Transverse colon (tissue), 4 donors: ENCODE measurements around the gene KCNK18. TPM values are rescaled to one million over a fixed set of nuclear protein-coding genes. Genes with fewer than 3 reads are reported as not detected.
"Not testable (repeated sequence)": the region's sequence is repeated elsewhere in the genome, so short reads cannot be mapped to it uniquely, and the experiment has no call there.

Source experiments
- DNase-seq: peaks from one replicate; pipeline ENCODE4 v3.0.0-alpha.2; 2019
- H3K27ac ChIP-seq, 4 donors: fragments of 200-600 bp; sonication (generic); 2 replicates each; pipeline ENCODE4 v1.5.1; 2016 to 2018; ENCODE audit warnings: inconsistent platforms in 4 of 4
- H3K27me3 ChIP-seq: fragments of 200-600 bp; sonication (generic); 2 replicates; pipeline ENCODE4 v1.5.1; 2017; ENCODE audit warnings: inconsistent platforms
- H3K36me3 ChIP-seq, 4 donors: fragments of 200-600 bp; sonication (generic); 2 replicates each; pipeline ENCODE4 v1.5.1; 2017 to 2019; ENCODE audit warnings: inconsistent platforms in 4 of 4
- H3K4me1 ChIP-seq, 4 donors: fragments of 200-600 bp; sonication (generic); 2 replicates each; pipeline ENCODE4 v1.5.1; 2017 to 2020; ENCODE audit warnings: inconsistent platforms in 4 of 4
- H3K4me3 ChIP-seq, 4 donors: fragments of 200-600 bp; sonication (generic); 1 replicate in 1 of 4; 2 replicates in 3 of 4; pipeline versions ENCODE4 v1.5.1 to v1.6.1; 2017 to 2019; ENCODE audit warnings: inconsistent platforms in 4 of 4
- H3K9me3 ChIP-seq, 2 donors: fragments of 200-600 bp; sonication (generic); 2 replicates each; pipeline ENCODE4 v1.5.1; 2017 to 2019; ENCODE audit warnings: inconsistent platforms in 2 of 2
- EP300 ChIP-seq: sonication (generic); formaldehyde crosslinking; IDR thresholded peaks from one replicate; pipeline ENCODE4 v1.6.1; 2017; ENCODE audit warnings: antibody characterized with exemption, low read depth
- POLR2A ChIP-seq: fragments of 450-650 bp; IDR thresholded peaks from one replicate; pipeline ENCODE4 v1.6.1; 2016; ENCODE audit warnings: antibody characterized with exemption, mild to moderate bottlenecking, moderate library complexity
- POLR2AphosphoS5 ChIP-seq, 3 donors: sonication (generic); formaldehyde crosslinking; IDR thresholded peaks; one replicate each; pipeline ENCODE4 v1.6.1; 2016; ENCODE audit warnings: antibody characterized with exemption in 3 of 3
- WGBS, 2 donors: methylation state at CpG; one replicate each; pipeline ENCODE4 v1.1.5; 2018; ENCODE audit warnings: low coverage in 1 of 2; 5-methylcytosine and 5-hydroxymethylcytosine counted together
- in situ Hi-C, 4 donors: fragments of 200-750 bp; cut with MboI; loops; one replicate each; pipeline versions ENCODE4 v1.15.0 to v1.15.1; 2017; ENCODE audit warnings: low sequenced_read_pairs in 3 of 4, low pct_ligation_motif_present in 1 of 4, low pct_unique_long_range_greater_than_20kb in 1 of 4
- intact Hi-C: fragments of 100-400 bp; cut with DNase I; formaldehyde crosslinking; loops from one replicate; pipeline ENCODE4 v1.15.1; 2023; ENCODE audit warnings: low total_unique reads
- total RNA-seq, 4 donors: library from RNA; depleted of rRNA; stranded (reverse); fragments of >200 nt; gene quantifications; one replicate each; pipeline ENCODE4 v1.1.0, GENCODE V29; 2016
- TF ChIP-seq, protein P1 (sequence below), 5 experiments: fragments of 200-600 bp in 3 of 5; fragments of 450-650 bp in 2 of 5; sonication (generic) in 3 of 5; IDR thresholded peaks; 1 replicate in 2 of 5; 2 replicates in 3 of 5; pipeline ENCODE4 v1.5.1; 2016 to 2017; ENCODE audit warnings: antibody characterized with exemption in 5 of 5, inconsistent platforms in 3 of 5, mild to moderate bottlenecking in 2 of 5, moderate library complexity in 1 of 5

The KCNK18 gene
- total RNA-seq, 4 donors from 2014 or later: not detected

DNA sequence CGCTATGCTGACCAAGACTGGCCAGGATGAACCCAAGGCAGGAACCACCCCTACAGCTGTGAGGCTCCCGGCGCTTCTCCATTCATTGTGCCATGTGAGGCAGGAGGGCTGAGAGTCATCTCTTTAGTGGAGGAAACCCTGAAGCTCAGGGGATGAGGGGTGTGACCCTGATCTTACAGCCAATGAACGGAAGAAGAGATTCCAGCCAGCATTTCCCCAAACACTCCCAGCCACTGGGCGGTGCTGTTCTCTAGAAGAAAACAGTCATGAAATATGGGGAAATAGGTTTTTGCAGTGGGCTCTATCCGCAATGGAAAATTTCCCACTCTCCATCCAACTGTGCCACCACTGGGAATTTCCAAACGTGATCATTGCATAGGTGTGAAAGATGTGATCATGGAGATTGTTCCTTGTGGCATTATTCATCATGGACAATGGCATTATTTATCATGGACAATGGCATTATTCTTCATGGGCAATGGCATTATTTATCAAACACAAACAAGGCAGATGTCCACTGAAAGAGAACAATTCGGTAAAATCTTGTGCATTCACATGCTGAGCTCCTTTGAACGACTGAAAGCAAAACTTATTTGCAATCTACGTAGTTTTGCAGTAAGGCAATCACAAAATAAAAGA lies 29.6 kb downstream of the KCNK18 start:
- intact Hi-C loops (no loop called here), in situ Hi-C loops (no loop called here)
- DNase-seq: peak; percentile 25
- WGBS, 2 donors: 15 to 30% methylated on average over 6 to 10 of the region's 10 CpGs
- no peaks in the 10 kb centered on the region for H3K9me3 ChIP-seq
- peaks cover 34% of the 10 kb centered on the region for H3K27me3 ChIP-seq
- TF ChIP-seq POLR2AphosphoS5 (IDR thresholded peaks at IDR 0.05): no peak
- no peak for TF ChIP-seq EP300
- TF ChIP-seq, protein P1, sequence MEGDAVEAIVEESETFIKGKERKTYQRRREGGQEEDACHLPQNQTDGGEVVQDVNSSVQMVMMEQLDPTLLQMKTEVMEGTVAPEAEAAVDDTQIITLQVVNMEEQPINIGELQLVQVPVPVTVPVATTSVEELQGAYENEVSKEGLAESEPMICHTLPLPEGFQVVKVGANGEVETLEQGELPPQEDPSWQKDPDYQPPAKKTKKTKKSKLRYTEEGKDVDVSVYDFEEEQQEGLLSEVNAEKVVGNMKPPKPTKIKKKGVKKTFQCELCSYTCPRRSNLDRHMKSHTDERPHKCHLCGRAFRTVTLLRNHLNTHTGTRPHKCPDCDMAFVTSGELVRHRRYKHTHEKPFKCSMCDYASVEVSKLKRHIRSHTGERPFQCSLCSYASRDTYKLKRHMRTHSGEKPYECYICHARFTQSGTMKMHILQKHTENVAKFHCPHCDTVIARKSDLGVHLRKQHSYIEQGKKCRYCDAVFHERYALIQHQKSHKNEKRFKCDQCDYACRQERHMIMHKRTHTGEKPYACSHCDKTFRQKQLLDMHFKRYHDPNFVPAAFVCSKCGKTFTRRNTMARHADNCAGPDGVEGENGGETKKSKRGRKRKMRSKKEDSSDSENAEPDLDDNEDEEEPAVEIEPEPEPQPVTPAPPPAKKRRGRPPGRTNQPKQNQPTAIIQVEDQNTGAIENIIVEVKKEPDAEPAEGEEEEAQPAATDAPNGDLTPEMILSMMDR (IDR thresholded peaks at IDR 0.05): peak in 4 of 5 experiments; percentile 36 to 46 (median 44)
- no peaks in the 10 kb centered on the region for H3K36me3 ChIP-seq
- H3K4me1 ChIP-seq: no peaks in the 10 kb centered on the region
- H3K4me3 ChIP-seq: no peak overlapping the region
- H3K27ac ChIP-seq: no peak overlapping the region

GRCh38 chr10:117228210-117228609 lies 30.9 kb downstream of the KCNK18 start:
- no peak for DNase-seq
- peaks cover 34% of the 10 kb centered on the region for H3K27me3 ChIP-seq
- H3K4me1 ChIP-seq: no peaks in the 10 kb centered on the region
- intact Hi-C loops: no loop called here
- TF ChIP-seq POLR2AphosphoS5 (IDR thresholded peaks at IDR 0.05): no peak
- TF ChIP-seq EP300: no peak
- TF ChIP-seq POLR2A: no peak
- TF ChIP-seq, protein P1 (IDR thresholded peaks at IDR 0.05): no peak
- no peak overlapping the region for H3K4me3 ChIP-seq
- H3K9me3 ChIP-seq: no peaks in the 10 kb centered on the region
- no peak overlapping the region for H3K27ac ChIP-seq
- no peaks in the 10 kb centered on the region for H3K36me3 ChIP-seq
- in situ Hi-C loops: no loop called here

- H3K27ac ChIP-seq, DNase-seq, H3K36me3 ChIP-seq, H3K4me3 ChIP-seq, H3K4me1 ChIP-seq, H3K9me3 ChIP-seq, in situ Hi-C loops, intact Hi-C loops: not testable (repeated sequence)
- peaks cover 34% of the 10 kb centered on the region for H3K27me3 ChIP-seq
- WGBS, 2 donors: 86 to 90% methylated on average over 3 to 4 of the region's 4 CpGs
Measured at GRCh38 chr10:117230107-117230506, 32.8 kb downstream of the KCNK18 start.

DNA sequence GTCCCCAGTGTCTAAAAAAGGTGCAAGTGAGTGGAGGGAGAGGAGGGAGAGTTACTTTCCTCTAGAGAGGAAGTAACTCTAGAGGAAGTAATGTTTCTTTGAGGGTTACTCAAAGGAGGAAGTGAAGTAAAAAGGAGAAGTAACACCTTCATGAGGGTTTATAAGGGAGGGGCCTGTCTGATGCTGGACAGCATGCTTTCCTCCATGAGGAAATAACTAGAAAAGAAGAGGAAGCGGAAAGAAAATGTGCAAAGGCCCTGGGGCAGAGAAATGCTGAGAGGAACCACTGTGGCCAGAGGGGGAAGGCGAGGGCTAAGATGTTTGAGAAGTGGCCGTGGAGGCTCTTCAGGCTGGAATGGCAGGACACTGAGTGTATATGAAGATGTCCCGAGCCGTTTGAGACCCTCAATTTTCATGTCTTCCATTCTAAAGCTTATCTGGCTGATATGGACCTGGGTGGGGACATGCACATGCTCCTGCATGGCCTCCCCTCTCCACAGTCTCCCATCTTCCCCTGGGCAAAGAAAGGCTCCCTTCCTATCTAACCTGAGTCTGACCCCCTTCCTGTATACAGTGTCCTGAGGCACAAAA lies 40.2 kb downstream of the KCNK18 start:
- Histone ChIP-seq H3K27me3 (peaks cover 54% of the 10 kb centered on the region), H3K36me3 (no peaks in the 10 kb centered on the region), H3K9me3 (no peaks in the 10 kb centered on the region), H3K27ac (no peak overlapping the region), H3K4me3 (no peak overlapping the region), H3K4me1 (peaks cover 0 to 11% (median 6%) of the 10 kb centered on the region in 4 donors)
- DNase-seq: no peak
- 82 to 84% methylated on average over 5 of the region's 5 CpGs for WGBS, 2 donors
- TF ChIP-seq, protein P1 (IDR thresholded peaks at IDR 0.05): no peak
- TF ChIP-seq EP300: no peak
- no peak for TF ChIP-seq POLR2AphosphoS5 (IDR thresholded peaks at IDR 0.05)
- intact Hi-C loops: no loop called here
- in situ Hi-C loops: no loop called here

DNA sequence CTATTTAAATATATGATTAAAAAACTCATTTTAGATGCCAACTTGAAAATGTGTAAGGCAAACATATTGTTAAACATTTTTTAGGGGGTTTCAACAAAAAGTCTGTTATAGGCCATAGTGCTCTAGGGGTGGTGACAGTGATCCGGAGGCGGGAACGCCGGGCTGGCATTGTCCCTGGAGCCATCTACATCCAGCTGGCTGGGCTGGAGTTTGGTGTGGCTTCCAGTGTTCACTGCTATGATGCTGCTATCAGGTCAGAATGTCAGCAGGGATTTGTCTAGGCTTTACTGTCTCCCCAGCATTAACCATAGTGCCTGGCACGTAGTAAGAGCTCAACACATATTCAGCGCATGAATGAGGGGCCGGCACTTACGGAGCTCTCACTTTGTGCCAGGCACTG lies 41.8 kb downstream of the KCNK18 start:
- WGBS, 2 donors: 71 to 84% methylated on average over 2 to 8 of the region's 8 CpGs
- no peak for TF ChIP-seq EP300
- TF ChIP-seq, protein P1 (IDR thresholded peaks at IDR 0.05): no peak
- no peak for TF ChIP-seq POLR2A
- TF ChIP-seq POLR2AphosphoS5 (IDR thresholded peaks at IDR 0.05): no peak
- no peak for DNase-seq
- H3K27ac ChIP-seq: no peak overlapping the region
- intact Hi-C loops (no loop called here), in situ Hi-C loops (no loop called here)
- no peaks in the 10 kb centered on the region for H3K9me3 ChIP-seq
- H3K4me1 ChIP-seq: peaks cover 0 to 11% (median 6%) of the 10 kb centered on the region in 4 donors
- H3K27me3 ChIP-seq: peaks cover 68% of the 10 kb centered on the region
- H3K36me3 ChIP-seq: no peaks in the 10 kb centered on the region
- no peak overlapping the region for H3K4me3 ChIP-seq
